Gastroesophageal sphincter (tissue), 4 donors: ENCODE data around the gene CTNND2. TPM values are rescaled to one million over a fixed set of nuclear protein-coding genes. Genes with fewer than 3 reads are reported as not detected.

Experiments
- ATAC-seq: fragments of 150-250 bp; one replicate; pipeline ENCODE4 v1.9.1; 2016; ENCODE audit warnings: mild to moderate bottlenecking, moderate library complexity
- H3K27ac ChIP-seq, 4 donors: fragments of 200-600 bp; sonication (generic) in 3 of 4; 1 replicate in 3 of 4; 2 replicates in 1 of 4; pipeline ENCODE4 v1.5.1; 2016 to 2019
- H3K27me3 ChIP-seq: fragments of 200-600 bp; sonication (generic); one replicate; pipeline ENCODE4 v1.5.1; 2019
- H3K36me3 ChIP-seq, 2 donors: fragments of 200-600 bp; sonication (generic); one replicate each; pipeline ENCODE4 v1.5.1; 2019; ENCODE audit warnings: control low read depth in 1 of 2
- H3K4me1 ChIP-seq, 3 donors: fragments of 200-600 bp; sonication (generic); 1 replicate in 2 of 3; 2 replicates in 1 of 3; pipeline ENCODE4 v1.5.1; 2016 to 2019; ENCODE audit warnings: control low read depth in 2 of 3
- H3K4me3 ChIP-seq, 2 donors: fragments of 200-600 bp; sonication (generic); one replicate each; pipeline ENCODE4 v1.5.1; 2019; ENCODE audit warnings: mild to moderate bottlenecking in 1 of 2, moderate library complexity in 1 of 2
- H3K9me3 ChIP-seq, 3 donors: fragments of 200-600 bp; sonication (generic); one replicate each; pipeline ENCODE4 v1.5.1; 2017 to 2019; ENCODE audit warnings: control low read depth in 2 of 3
- CTCF ChIP-seq, 4 experiments: fragments of 200-600 bp in 2 of 4; fragments of 450-650 bp in 2 of 4; sonication (generic) in 1 of 4; IDR thresholded peaks; one replicate each; pipeline ENCODE4 v1.5.1; 2017 to 2019; ENCODE audit warnings: antibody characterized with exemption in 4 of 4, mild to moderate bottlenecking in 2 of 4, moderate library complexity in 2 of 4
- EP300 ChIP-seq: sonication (generic); formaldehyde crosslinking; IDR thresholded peaks from one replicate; pipeline ENCODE4 v1.6.1; 2017; ENCODE audit warnings: antibody characterized with exemption, mild to moderate bottlenecking
- POLR2A ChIP-seq, 2 donors: fragments of 450-650 bp; IDR thresholded peaks; one replicate each; pipeline ENCODE4 v1.6.1; 2017; ENCODE audit warnings: antibody characterized with exemption in 2 of 2, mild to moderate bottlenecking in 2 of 2, moderate library complexity in 1 of 2
- POLR2AphosphoS5 ChIP-seq: sonication (generic); formaldehyde crosslinking; IDR thresholded peaks from one replicate; pipeline ENCODE4 v1.6.1; 2017; ENCODE audit warnings: antibody characterized with exemption
- WGBS, 2 donors: methylation state at CpG; one replicate each; pipeline ENCODE4 v1.1.5; 2018; ENCODE audit warnings: low coverage in 1 of 2; 5-methylcytosine and 5-hydroxymethylcytosine counted together
- total RNA-seq, 4 donors: library from RNA; depleted of rRNA; stranded (reverse); fragments of >200 nt; gene quantifications; one replicate each; pipeline ENCODE4 v1.1.0, GENCODE V29; 2016

The CTNND2 gene
- total RNA-seq, 4 donors from 2014 or later = 0.40 to 3.1 (median 1.9) TPM

DNA sequence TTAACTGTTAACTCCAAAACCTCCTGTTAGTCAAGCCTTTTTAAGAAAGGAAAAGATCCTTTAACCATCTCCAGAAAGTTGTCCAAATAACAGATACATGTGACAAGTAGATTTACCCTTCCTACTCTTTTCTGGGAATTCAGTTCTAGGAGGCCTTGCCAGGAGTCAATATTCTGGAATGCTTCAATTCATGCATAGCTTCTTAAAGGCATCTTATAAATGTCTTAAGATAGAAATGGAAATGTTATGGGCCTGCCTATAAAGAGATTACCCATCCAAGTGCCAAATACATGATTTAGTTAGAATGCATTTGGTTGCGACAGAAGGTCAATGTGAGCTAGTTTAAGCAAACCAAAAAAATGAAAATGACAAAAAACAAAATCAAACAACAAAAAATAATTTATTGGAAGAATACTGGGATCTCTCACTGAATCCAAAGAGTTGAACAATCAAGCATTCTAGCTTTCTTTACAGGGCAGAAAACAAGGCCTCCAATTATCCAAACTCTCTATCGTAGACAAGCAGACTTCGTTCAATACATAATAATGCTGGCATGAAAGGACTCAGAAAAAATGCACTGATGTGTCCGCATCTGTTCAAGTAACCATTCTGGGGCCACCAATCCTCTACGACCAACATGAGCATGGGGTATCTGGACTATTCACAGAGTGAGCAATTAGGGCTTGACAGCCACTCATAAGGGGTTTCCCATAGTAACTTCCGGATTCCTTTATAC is 188.6 kb downstream of the CTNND2 start:
- no peaks in the 10 kb centered on the region for H3K4me1 ChIP-seq
- no peaks in the 10 kb centered on the region for H3K9me3 ChIP-seq
- no peak overlapping the region for H3K27ac ChIP-seq
- 86 to 88% methylated on average over 6 of the region's 6 CpGs for WGBS, 2 donors
- TF ChIP-seq POLR2A (IDR thresholded peaks at IDR 0.05) = no peak
- no peak for TF ChIP-seq POLR2AphosphoS5
- TF ChIP-seq CTCF (IDR thresholded peaks at IDR 0.05) = no peak
- TF ChIP-seq EP300 = no peak
- no peaks in the 10 kb centered on the region for H3K27me3 ChIP-seq
- H3K36me3 ChIP-seq = no peaks in the 10 kb centered on the region
- ATAC-seq = no peak
- H3K4me3 ChIP-seq = no peak overlapping the region

DNA sequence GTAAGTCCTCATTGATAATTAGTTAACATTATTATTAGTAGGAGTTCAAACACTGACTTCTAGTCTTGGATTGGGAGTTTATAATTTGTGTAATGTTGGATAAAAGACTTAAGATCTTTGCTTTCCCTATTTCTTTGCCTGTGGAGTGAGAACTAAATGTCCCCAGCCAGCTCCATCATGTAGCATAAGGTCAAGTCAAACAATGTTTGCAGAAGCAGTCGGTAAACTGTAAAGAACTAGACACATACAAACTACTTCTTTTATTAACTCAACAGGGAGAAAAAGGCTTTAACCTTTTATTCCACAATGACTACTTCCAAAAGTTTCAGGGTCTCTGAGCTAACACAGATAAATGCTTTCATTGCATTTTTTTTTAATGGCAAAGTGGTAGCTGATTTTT is 192.3 kb downstream of the CTNND2 start:
- TF ChIP-seq POLR2AphosphoS5 = no peak
- TF ChIP-seq EP300 = no peak
- no peak for TF ChIP-seq POLR2A (IDR thresholded peaks at IDR 0.05)
- no peak for TF ChIP-seq CTCF (IDR thresholded peaks at IDR 0.05)
- 21 to 27% methylated on average over 1 of the region's 1 CpG for WGBS, 2 donors
- ATAC-seq = no peak
- no peaks in the 10 kb centered on the region for H3K4me1 ChIP-seq
- no peak overlapping the region for H3K27ac ChIP-seq
- no peak overlapping the region for H3K4me3 ChIP-seq
- no peaks in the 10 kb centered on the region for H3K36me3 ChIP-seq
- H3K27me3 ChIP-seq = no peaks in the 10 kb centered on the region
- H3K9me3 ChIP-seq = no peaks in the 10 kb centered on the region

DNA sequence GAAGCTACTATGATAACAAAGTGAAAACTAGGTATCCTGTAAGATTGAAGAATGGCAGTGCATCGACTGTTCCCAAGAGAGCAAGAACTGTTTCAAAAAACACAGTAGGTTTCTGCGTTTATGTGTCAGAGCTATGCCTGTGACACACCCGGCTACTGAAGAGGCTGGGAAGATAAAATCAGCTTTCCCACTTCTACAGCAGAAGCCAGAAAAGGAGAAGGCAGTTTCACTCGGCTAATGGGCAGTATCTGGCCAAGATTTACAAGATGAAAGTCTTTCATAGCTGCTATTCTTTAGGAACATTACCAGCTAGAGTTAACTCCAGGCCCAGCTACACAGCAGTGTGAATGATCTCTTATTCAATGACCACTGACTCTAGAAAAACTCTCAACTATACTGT is 195.2 kb downstream of the CTNND2 start:
- Histone ChIP-seq H3K36me3 (no peaks in the 10 kb centered on the region), H3K9me3 (no peaks in the 10 kb centered on the region), H3K4me1 (no peaks in the 10 kb centered on the region), H3K27me3 (no peaks in the 10 kb centered on the region), H3K4me3 (no peak overlapping the region), H3K27ac (no peak overlapping the region)
- TF ChIP-seq EP300 = no peak
- no peak for TF ChIP-seq POLR2AphosphoS5
- TF ChIP-seq CTCF (IDR thresholded peaks at IDR 0.05) = no peak
- TF ChIP-seq POLR2A (IDR thresholded peaks at IDR 0.05) = no peak
- no peak for ATAC-seq
- 62 to 67% methylated on average over 4 of the region's 4 CpGs for WGBS, 2 donors

- no peaks in the 10 kb centered on the region for H3K27me3 ChIP-seq
- no peak overlapping the region for H3K4me3 ChIP-seq
- no peaks in the 10 kb centered on the region for H3K36me3 ChIP-seq
- no peak overlapping the region for H3K27ac ChIP-seq
- no peak for TF ChIP-seq POLR2AphosphoS5
- TF ChIP-seq POLR2A (IDR thresholded peaks at IDR 0.05) = no peak
- TF ChIP-seq EP300 = no peak
- no peak for TF ChIP-seq CTCF (IDR thresholded peaks at IDR 0.05)
- no peak for ATAC-seq
- no peaks in the 10 kb centered on the region for H3K4me1 ChIP-seq
- no peaks in the 10 kb centered on the region for H3K9me3 ChIP-seq
- 57 to 100% methylated on average over 1 of the region's 1 CpG for WGBS, 2 donors
These were observed 199.3 kb downstream of the CTNND2 start for GRCh38 chr5:11704916-11705315.

GRCh38 chr5:11700391-11700790 is 203.9 kb downstream of the CTNND2 start:
- no peaks in the 10 kb centered on the region for H3K36me3 ChIP-seq
- H3K27me3 ChIP-seq = no peaks in the 10 kb centered on the region
- no peaks in the 10 kb centered on the region for H3K9me3 ChIP-seq
- WGBS, 2 donors = 78 to 79% methylated on average over 3 to 6 of the region's 6 CpGs
- ATAC-seq = no peak
- no peak overlapping the region for H3K27ac ChIP-seq
- H3K4me3 ChIP-seq = no peak overlapping the region
- TF ChIP-seq POLR2A (IDR thresholded peaks at IDR 0.05) (no peak), POLR2AphosphoS5 (no peak), EP300 (no peak), CTCF (IDR thresholded peaks at IDR 0.05) (no peak)
- no peaks in the 10 kb centered on the region for H3K4me1 ChIP-seq
